PFSK-1 (cell line): Measurements from ENCODE around the gene ATP11A.

Experiments
- FOXP2 ChIP-seq: optimal IDR thresholded peaks from 2 replicates; pipeline ENCODE3; 2011; ENCODE audit warnings: borderline replicate concordance, control low read depth, inconsistent platforms; ENCODE audit not compliant: insufficient read depth; ENCODE audit errors: extremely low read length, extremely low read depth
- POLR2AphosphoS5 ChIP-seq: IDR thresholded peaks from 2 replicates; pipeline ENCODE4 v1.6.1; 2012; ENCODE audit warnings: low read depth, mild to moderate bottlenecking, control low read depth, low read length, moderate library complexity
- SIN3A ChIP-seq: IDR thresholded peaks from 2 replicates; pipeline ENCODE4 v1.6.1; 2012; ENCODE audit warnings: mild to moderate bottlenecking, low read length, moderate library complexity, borderline replicate concordance; ENCODE audit not compliant: insufficient read depth
- TAF1 ChIP-seq: IDR thresholded peaks from 2 replicates; pipeline ENCODE4 v1.6.1; 2012; ENCODE audit warnings: low read length, control low read depth, borderline replicate concordance; ENCODE audit not compliant: insufficient read depth
- TF ChIP-seq, protein P1 (sequence below), 2 experiments: IDR thresholded peaks; 2 replicates each; pipeline versions ENCODE4 v1.6.1 to v1.8.0; 2011 to 2012; ENCODE audit warnings: low read depth in 2 of 2, low read length in 2 of 2, control low read depth in 1 of 2, inconsistent platforms in 1 of 2, mild to moderate bottlenecking in 1 of 2, moderate library complexity in 1 of 2; ENCODE audit not compliant: insufficient read depth in 1 of 2

The ATP11A gene

DNA sequence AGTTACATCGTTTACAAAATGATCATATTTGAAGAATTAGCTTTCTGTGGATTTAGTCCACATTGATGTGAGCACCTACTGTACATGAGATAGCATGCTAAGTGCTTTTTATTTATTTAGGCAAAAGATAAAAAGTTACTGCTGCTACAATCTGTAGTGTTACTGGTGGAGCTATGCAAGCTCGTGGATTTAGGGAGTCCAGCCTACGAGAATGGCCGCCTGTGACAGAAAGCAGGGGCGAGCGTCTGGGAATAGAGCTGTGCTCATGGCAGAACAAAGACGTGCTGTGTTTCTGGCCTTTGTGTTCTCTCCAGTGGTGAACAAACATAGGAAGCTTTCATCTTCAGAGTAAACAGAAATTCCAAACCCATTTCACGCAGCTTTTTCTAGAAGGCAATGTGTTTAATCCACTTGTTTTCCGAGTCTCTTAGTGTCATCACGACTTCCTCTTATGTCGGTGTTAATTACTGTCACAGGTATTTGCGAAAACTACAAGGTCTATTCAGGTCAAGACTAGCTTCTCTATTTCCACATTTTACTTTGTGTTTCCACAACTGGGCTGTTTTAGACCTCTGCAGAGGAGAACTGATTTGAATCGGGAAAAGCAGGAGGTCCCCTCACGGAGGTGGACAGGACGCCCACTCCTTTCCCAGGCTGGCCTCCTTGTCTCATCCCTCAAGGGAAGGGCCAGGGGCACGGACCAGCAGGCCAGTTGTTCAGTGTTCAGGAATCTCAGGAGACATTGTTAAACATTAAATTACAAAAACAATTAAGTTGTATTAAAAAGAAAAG lies 67.3 kb downstream of the ATP11A start:
- TF ChIP-seq SIN3A (no peak), FOXP2 (no peak), TAF1 (no peak), POLR2AphosphoS5 (no peak)
- TF ChIP-seq, protein P1, sequence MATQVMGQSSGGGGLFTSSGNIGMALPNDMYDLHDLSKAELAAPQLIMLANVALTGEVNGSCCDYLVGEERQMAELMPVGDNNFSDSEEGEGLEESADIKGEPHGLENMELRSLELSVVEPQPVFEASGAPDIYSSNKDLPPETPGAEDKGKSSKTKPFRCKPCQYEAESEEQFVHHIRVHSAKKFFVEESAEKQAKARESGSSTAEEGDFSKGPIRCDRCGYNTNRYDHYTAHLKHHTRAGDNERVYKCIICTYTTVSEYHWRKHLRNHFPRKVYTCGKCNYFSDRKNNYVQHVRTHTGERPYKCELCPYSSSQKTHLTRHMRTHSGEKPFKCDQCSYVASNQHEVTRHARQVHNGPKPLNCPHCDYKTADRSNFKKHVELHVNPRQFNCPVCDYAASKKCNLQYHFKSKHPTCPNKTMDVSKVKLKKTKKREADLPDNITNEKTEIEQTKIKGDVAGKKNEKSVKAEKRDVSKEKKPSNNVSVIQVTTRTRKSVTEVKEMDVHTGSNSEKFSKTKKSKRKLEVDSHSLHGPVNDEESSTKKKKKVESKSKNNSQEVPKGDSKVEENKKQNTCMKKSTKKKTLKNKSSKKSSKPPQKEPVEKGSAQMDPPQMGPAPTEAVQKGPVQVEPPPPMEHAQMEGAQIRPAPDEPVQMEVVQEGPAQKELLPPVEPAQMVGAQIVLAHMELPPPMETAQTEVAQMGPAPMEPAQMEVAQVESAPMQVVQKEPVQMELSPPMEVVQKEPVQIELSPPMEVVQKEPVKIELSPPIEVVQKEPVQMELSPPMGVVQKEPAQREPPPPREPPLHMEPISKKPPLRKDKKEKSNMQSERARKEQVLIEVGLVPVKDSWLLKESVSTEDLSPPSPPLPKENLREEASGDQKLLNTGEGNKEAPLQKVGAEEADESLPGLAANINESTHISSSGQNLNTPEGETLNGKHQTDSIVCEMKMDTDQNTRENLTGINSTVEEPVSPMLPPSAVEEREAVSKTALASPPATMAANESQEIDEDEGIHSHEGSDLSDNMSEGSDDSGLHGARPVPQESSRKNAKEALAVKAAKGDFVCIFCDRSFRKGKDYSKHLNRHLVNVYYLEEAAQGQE (IDR thresholded peaks at IDR 0.05; ENCODE audit: insufficient read depth in 1 of 2, low read depth in 2 of 2, low read length in 2 of 2), result no peak

DNA sequence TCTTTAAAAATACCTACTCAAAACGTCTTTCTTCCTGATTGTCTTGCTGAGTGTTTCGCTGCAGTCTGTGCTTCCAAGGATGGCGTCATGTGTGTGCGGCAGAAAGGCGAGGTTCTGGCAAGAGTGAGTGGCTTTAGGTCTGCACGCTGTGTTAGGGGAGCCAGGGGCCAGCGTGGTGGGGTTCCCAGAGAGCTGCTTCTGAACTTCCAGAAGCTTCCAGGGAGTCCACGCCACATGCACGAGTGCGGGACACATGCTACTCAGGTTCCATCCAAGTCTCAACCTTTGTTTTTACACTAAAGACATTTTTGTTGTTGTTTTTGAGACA lies 67.9 kb downstream of the ATP11A start:
- TF ChIP-seq FOXP2 (no peak), SIN3A (no peak), POLR2AphosphoS5 (no peak), TAF1 (no peak)
- TF ChIP-seq, protein P1 (IDR thresholded peaks at IDR 0.05; ENCODE audit: insufficient read depth in 1 of 2, low read depth in 2 of 2, low read length in 2 of 2), result no peak

- TF ChIP-seq, protein P1 (IDR thresholded peaks at IDR 0.05; ENCODE audit: insufficient read depth in 1 of 2, low read depth in 2 of 2, low read length in 2 of 2), result no peak
- TF ChIP-seq SIN3A, result no peak
- TF ChIP-seq POLR2AphosphoS5, result no peak
- no peak for TF ChIP-seq FOXP2
- no peak for TF ChIP-seq TAF1
These were observed 69.2 kb downstream of the ATP11A start for GRCh38 chr13:112759053-112759452.

- no peak for TF ChIP-seq POLR2AphosphoS5
- TF ChIP-seq, protein P1 (IDR thresholded peaks at IDR 0.05; ENCODE audit: insufficient read depth in 1 of 2, low read depth in 2 of 2, low read length in 2 of 2), result no peak
- no peak for TF ChIP-seq SIN3A
- no peak for TF ChIP-seq FOXP2
- no peak for TF ChIP-seq TAF1
These were observed 70.0 kb downstream of the ATP11A start for GRCh38 chr13:112759827-112760226.
